Activated CD8-positive, alpha-beta T cell treated with anti-CD3 and anti-CD28 coated beads, Interleukin-2, amount 10 ng/mL, durations not matched to agents 7 days and 5 days (primary cell): ENCODE measurements around the gene FBXO5. TPM values are rescaled to one million over a fixed set of nuclear protein-coding genes. Genes with fewer than 3 reads are reported as not detected.
A peak's percentile ranks its signal among the peaks of the same experiment; 100 is the strongest.
"Not testable (repeated sequence)": the region's sequence is repeated elsewhere in the genome, so short reads cannot be mapped to it uniquely, and the experiment has no call there.

Experiments used
- ATAC-seq: fragments of 150-1000 bp; cut with Tn5 transposase; one replicate; pipeline ENCODE4 v1.10.0; 2021; ENCODE audit warnings: moderate library complexity
- CTCF ChIA-PET: fragments of 350-600 bp; sonication (Branson Sonifier 250); formaldehyde crosslinking; loops from one replicate; lab custom pipeline; 2021; ENCODE audit warnings: antibody characterized with exemption; lab: Charles Lee
- POLR2A ChIA-PET: fragments of 350-600 bp; sonication (Branson Sonifier 250); formaldehyde crosslinking; loops from one replicate; lab custom pipeline; 2021; ENCODE audit warnings: antibody characterized with exemption; lab: Charles Lee
- DNase-seq: peaks from one replicate; pipeline ENCODE4 v3.0.0-alpha.2; 2020
- H3K27ac Mint-ChIP-seq: one replicate; pipeline ENCODE4 v1.8.0; 2021; ENCODE audit warnings: mild to moderate bottlenecking, mixed read lengths
- H3K27me3 Mint-ChIP-seq: one replicate; pipeline ENCODE4 v1.8.0; 2021; ENCODE audit warnings: low read depth, mixed read lengths
- H3K36me3 Mint-ChIP-seq: one replicate; pipeline ENCODE4 v1.8.0; 2021; ENCODE audit warnings: low read depth, mixed read lengths
- H3K4me1 Mint-ChIP-seq: one replicate; pipeline ENCODE4 v1.8.0; 2021; ENCODE audit warnings: low read depth, mixed read lengths
- H3K4me3 Mint-ChIP-seq: one replicate; pipeline ENCODE4 v1.8.0; 2021; ENCODE audit warnings: mild to moderate bottlenecking, mixed read lengths
- H3K9me3 Mint-ChIP-seq: one replicate; pipeline ENCODE4 v1.8.0; 2022; ENCODE audit warnings: mixed read lengths; ENCODE audit not compliant: insufficient read depth
- total RNA-seq, 2 experiments: library from RNA; stranded (reverse); gene quantifications; one replicate each; pipeline ENCODE4 v1.2.3, GENCODE V29; 2021

The FBXO5 gene
- total RNA-seq, 2 experiments from 2014 or later, result 72.3 to 73.9 TPM

DNA sequence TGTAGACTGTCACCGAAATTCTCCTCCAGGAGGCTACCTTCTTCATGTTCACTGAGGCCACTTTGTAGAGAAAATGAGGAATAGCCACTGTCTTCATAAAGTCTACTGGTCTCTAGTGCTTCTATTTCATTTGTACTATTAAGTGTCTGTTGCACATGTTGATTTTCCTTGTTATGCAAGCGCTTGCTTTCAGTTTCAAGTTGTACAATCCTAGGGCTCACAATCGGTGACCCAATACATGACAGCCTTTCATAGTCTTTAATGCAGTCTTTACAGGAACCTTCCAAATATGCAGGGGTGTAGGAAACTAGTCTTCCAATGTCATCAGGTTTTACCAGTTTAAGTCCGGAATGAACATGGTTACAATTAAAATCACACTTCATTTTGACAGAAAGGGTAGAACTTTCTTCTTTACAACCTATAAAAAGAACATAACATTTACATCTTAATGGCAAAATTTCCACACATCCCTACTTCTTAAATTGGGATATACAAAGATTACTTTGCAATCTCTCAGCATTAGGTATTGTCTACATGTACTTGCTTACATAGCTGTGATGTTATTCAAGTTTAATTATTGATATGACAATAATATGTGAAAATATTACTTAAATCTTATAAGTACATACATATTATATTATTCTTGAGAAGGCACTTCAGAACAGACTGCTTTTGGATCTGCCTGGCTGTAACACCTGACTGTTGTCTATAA lies 7.5 kb downstream of the FBXO5 start:
- DNase-seq (no peak), ATAC-seq (peak; percentile 65)
- ChIA-PET CTCF (no interaction called here), POLR2A (no interaction called here)
- no peaks in the 10 kb centered on the region for H3K27me3 Mint-ChIP-seq
- peak overlapping the region; percentile 22 for H3K27ac Mint-ChIP-seq
- H3K4me1 Mint-ChIP-seq, result peaks cover 61% of the 10 kb centered on the region
- H3K36me3 Mint-ChIP-seq, result peaks cover 86% of the 10 kb centered on the region
- H3K9me3 Mint-ChIP-seq, result no peaks in the 10 kb centered on the region
- H3K4me3 Mint-ChIP-seq, result peak overlapping the region; percentile 52

- ATAC-seq (no peak), DNase-seq (no peak)
- H3K27ac Mint-ChIP-seq, result no peak overlapping the region
- CTCF ChIA-PET, result interaction anchor here (1.0 to 1.4 kb wide), 2 partner anchors 25 to 110 kb away, joined by 3 read pairs; no protein-coding TSS in a partner anchor
- H3K36me3 Mint-ChIP-seq, result peaks cover 89% of the 10 kb centered on the region
- peaks cover 6% of the 10 kb centered on the region for H3K9me3 Mint-ChIP-seq
- POLR2A ChIA-PET, result interaction anchor here (2.0 kb wide), 1 partner anchor 9 kb away, joined by 9 read pairs; the partner anchor contains the start of gene FBXO5
- peak overlapping the region; percentile 22 for H3K4me3 Mint-ChIP-seq
- no peaks in the 10 kb centered on the region for H3K27me3 Mint-ChIP-seq
- H3K4me1 Mint-ChIP-seq, result peaks cover 50% of the 10 kb centered on the region
These were observed 8.9 kb downstream of the FBXO5 start for GRCh38 chr6:152973916-152974315.

GRCh38 chr6:152969688-152970418 lies 13.0 kb downstream of the FBXO5 start:
- Mint-ChIP-seq H3K4me1 (peaks cover 15% of the 10 kb centered on the region), H3K36me3 (peaks cover 59% of the 10 kb centered on the region), H3K4me3 (no peak overlapping the region), H3K27ac (no peak overlapping the region), H3K27me3 (peaks cover 7% of the 10 kb centered on the region), H3K9me3 (peaks cover 6% of the 10 kb centered on the region)
- ATAC-seq (no peak), DNase-seq (no peak)
- ChIA-PET CTCF (interaction anchor here (1.3 to 1.6 kb wide), 3 partner anchors 10 to 55 kb away, joined by 3 to 4 read pairs (median 4); no protein-coding TSS in a partner anchor), POLR2A (interaction anchor here (0.9 kb wide), 2 partner anchors 9 to 13 kb away, joined by 4 read pairs; partner anchors contain the start of gene FBXO5)

GRCh38 chr6:152966168-152966894 lies 16.5 kb downstream of the FBXO5 start:
- H3K27ac Mint-ChIP-seq, ATAC-seq, POLR2A ChIA-PET: not testable (repeated sequence)

GRCh38 chr6:152959333-152959732 lies 23.5 kb downstream of the FBXO5 start:
- POLR2A ChIA-PET, result no interaction called here
- no peak overlapping the region for H3K27ac Mint-ChIP-seq
- ATAC-seq (no peak), DNase-seq (no peak)
- H3K9me3 Mint-ChIP-seq, result no peaks in the 10 kb centered on the region
- no peaks in the 10 kb centered on the region for H3K36me3 Mint-ChIP-seq
- H3K4me3 Mint-ChIP-seq, result no peak overlapping the region
- H3K27me3 Mint-ChIP-seq, result peaks cover 19% of the 10 kb centered on the region
- H3K4me1 Mint-ChIP-seq, result no peaks in the 10 kb centered on the region
- CTCF ChIA-PET, result interaction anchor here (1.1 to 2.1 kb wide), 2 partner anchors 11 kb away, joined by 4 read pairs; no protein-coding TSS in a partner anchor

More at GRCh38 chr6:152966168-152966894, 16.5 kb downstream of the FBXO5 start:
- Mint-ChIP-seq H3K27me3 (peaks cover 24% of the 10 kb centered on the region), H3K36me3 (peaks cover 27% of the 10 kb centered on the region)
- not testable (repeated sequence) for H3K4me3 Mint-ChIP-seq, DNase-seq, H3K4me1 Mint-ChIP-seq, H3K9me3 Mint-ChIP-seq
- CTCF ChIA-PET, result interaction anchor here (1.5 kb wide), 1 partner anchor 18 kb away, joined by 3 read pairs; no protein-coding TSS in a partner anchor

DNA sequence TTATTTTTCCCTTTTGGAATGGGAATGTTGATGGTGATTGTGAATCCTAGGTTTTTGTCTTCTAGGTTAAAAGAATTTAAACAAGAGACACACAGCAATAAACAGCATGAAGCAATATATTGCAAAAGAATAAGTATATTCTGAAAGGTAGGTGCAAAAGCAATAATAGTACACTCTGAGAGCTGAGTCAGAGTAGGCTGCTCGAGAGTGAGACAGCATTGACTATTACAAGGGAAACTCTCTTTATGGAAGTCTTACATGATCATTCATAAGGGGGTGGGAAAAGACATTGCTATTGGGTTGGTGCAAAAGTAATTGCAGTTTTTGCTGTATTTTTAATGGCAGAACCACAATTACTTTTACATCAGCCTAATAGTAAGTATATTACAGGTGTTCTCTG lies 25.0 kb downstream of the FBXO5 start:
- peaks cover 16% of the 10 kb centered on the region for H3K27me3 Mint-ChIP-seq
- H3K4me1 Mint-ChIP-seq, result no peaks in the 10 kb centered on the region
- DNase-seq (no peak), ATAC-seq (no peak)
- ChIA-PET POLR2A (no interaction called here), CTCF (interaction anchor here (2.0 kb wide), 1 partner anchor 10 kb away, joined by 9 read pairs; no protein-coding TSS in a partner anchor)
- no peaks in the 10 kb centered on the region for H3K36me3 Mint-ChIP-seq
- no peaks in the 10 kb centered on the region for H3K9me3 Mint-ChIP-seq
- no peak overlapping the region for H3K27ac Mint-ChIP-seq
- no peak overlapping the region for H3K4me3 Mint-ChIP-seq

GRCh38 chr6:152954443-152954842 lies 28.4 kb downstream of the FBXO5 start:
- ChIA-PET CTCF (interaction anchor here (0.6 to 1.8 kb wide), 12 partner anchors 10 to 319 kb away, joined by 3 to 17 read pairs (median 4); no protein-coding TSS in a partner anchor), POLR2A (no interaction called here)
- DNase-seq, result no peak
- Mint-ChIP-seq H3K36me3 (no peaks in the 10 kb centered on the region), H3K4me1 (no peaks in the 10 kb centered on the region), H3K4me3 (no peak overlapping the region), H3K27ac (no peak overlapping the region), H3K9me3 (no peaks in the 10 kb centered on the region), H3K27me3 (peaks cover 5% of the 10 kb centered on the region)
- no peak for ATAC-seq

GRCh38 chr6:152952866-152953509 lies 29.9 kb downstream of the FBXO5 start:
- Mint-ChIP-seq H3K9me3 (no peaks in the 10 kb centered on the region), H3K36me3 (no peaks in the 10 kb centered on the region), H3K27me3 (peaks cover 7% of the 10 kb centered on the region), H3K4me3 (no peak overlapping the region), H3K27ac (no peak overlapping the region), H3K4me1 (peaks cover 4% of the 10 kb centered on the region)
- ChIA-PET POLR2A (no interaction called here), CTCF (interaction anchor here (1.5 to 1.8 kb wide), 2 partner anchors 87 to 98 kb away, joined by 3 to 7 read pairs; no protein-coding TSS in a partner anchor)
- ATAC-seq (no peak), DNase-seq (no peak)

DNA sequence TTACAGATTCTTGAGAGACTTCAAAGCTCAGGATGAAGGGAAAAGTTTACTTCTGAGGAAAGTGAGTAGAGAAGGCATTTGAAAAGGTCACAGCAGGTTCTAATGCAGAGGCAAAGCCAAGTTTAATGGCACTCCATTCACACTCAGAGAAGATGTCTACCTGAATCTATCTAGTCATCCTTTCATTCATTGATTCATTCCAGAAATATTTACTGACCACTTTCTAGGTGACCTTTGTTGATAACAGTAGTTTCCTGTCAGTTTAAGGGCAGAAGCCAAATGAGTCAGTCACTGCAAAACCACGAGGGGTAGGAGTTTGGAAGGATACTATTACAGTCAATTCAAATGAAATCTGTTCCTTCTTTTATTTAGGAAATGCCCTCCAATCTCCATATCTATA lies 30.8 kb downstream of the FBXO5 start:
- Mint-ChIP-seq H3K36me3 (no peaks in the 10 kb centered on the region), H3K9me3 (no peaks in the 10 kb centered on the region), H3K27me3 (peaks cover 13% of the 10 kb centered on the region), H3K27ac (no peak overlapping the region), H3K4me1 (peaks cover 7% of the 10 kb centered on the region), H3K4me3 (no peak overlapping the region)
- POLR2A ChIA-PET, result no interaction called here
- no peak for DNase-seq
- CTCF ChIA-PET, result interaction anchor here (0.9 kb wide), 1 partner anchor 10 kb away, joined by 6 read pairs; no protein-coding TSS in a partner anchor
- ATAC-seq, result no peak

GRCh38 chr6:152950240-152950639 lies 32.6 kb downstream of the FBXO5 start:
- Mint-ChIP-seq H3K9me3 (no peaks in the 10 kb centered on the region), H3K36me3 (no peaks in the 10 kb centered on the region), H3K27ac (no peak overlapping the region), H3K4me1 (peaks cover 7% of the 10 kb centered on the region), H3K4me3 (no peak overlapping the region), H3K27me3 (peaks cover 17% of the 10 kb centered on the region)
- CTCF ChIA-PET, result interaction anchor here (0.9 kb wide), 1 partner anchor 73 kb away, joined by 3 read pairs; no protein-coding TSS in a partner anchor
- no peak for ATAC-seq
- DNase-seq, result no peak
- POLR2A ChIA-PET, result no interaction called here
